ENCODE results near the gene FAM9C.

- no peak for TF ChIP-seq CTCF (IDR thresholded peaks at IDR 0.05)
- no peak for TF ChIP-seq POLR2A (IDR thresholded peaks at IDR 0.05)
Observed at GRCh38 chrX:13092455-13092941, 48.1 kb upstream of the FAM9C start.

All from heart left ventricle (tissue), 13 donors.